Kidney (tissue), 14 donors: ENCODE data around the gene TRAF3. TPM values are rescaled to one million over a fixed set of nuclear protein-coding genes. Genes with fewer than 3 reads are reported as not detected.

Experiments
- DNase-seq, 5 donors: peaks; one replicate each; pipeline ENCODE4 v3.0.0-alpha.2; 2013 to 2020
- FAIRE-seq: peaks from 2 replicates; lab custom pipeline; 2012; peaks lifted over from hg19 to GRCh38; lab: Jason Lieb, UNC
- H3K27ac ChIP-seq, 2 donors: one replicate each; pipeline ENCODE4 v1.7.0; 2013; ENCODE audit warnings: low read depth in 2 of 2, low read length in 2 of 2, inconsistent platforms in 1 of 2
- H3K27me3 ChIP-seq: one replicate; pipeline ENCODE4 v1.7.1; 2013; ENCODE audit warnings: low read length, inconsistent platforms; ENCODE audit not compliant: control insufficient read depth, insufficient read depth
- H3K36me3 ChIP-seq, 3 donors: one replicate each; pipeline versions ENCODE4 v1.7.0 to v1.7.1; 2013; ENCODE audit warnings: low read length in 3 of 3, control low read depth in 1 of 3, inconsistent platforms in 1 of 3; ENCODE audit not compliant: insufficient read depth in 3 of 3, control insufficient read depth in 2 of 3
- H3K4me1 ChIP-seq, 3 donors: one replicate each; pipeline versions ENCODE4 v1.7.0 to v1.7.1; 2013; ENCODE audit warnings: low read length in 3 of 3, inconsistent platforms in 1 of 3, low read depth in 1 of 3; ENCODE audit not compliant: control insufficient read depth in 2 of 3, insufficient read depth in 2 of 3
- H3K4me3 ChIP-seq, 3 donors: one replicate each; pipeline versions ENCODE4 v1.7.0 to v1.8.1; 2013; ENCODE audit warnings: low read length in 3 of 3, control low read depth in 1 of 3, inconsistent platforms in 1 of 3
- H3K9ac ChIP-seq, 3 donors: one replicate each; pipeline versions ENCODE4 v1.7.0 to v1.7.1; 2013; ENCODE audit warnings: low read length in 3 of 3, control low read depth in 1 of 3, inconsistent platforms in 1 of 3
- H3K9me3 ChIP-seq, 3 donors: one replicate each; pipeline versions ENCODE4 v1.7.0 to v1.7.1; 2013; ENCODE audit warnings: low read length in 3 of 3, control low read depth in 1 of 3, inconsistent platforms in 1 of 3; ENCODE audit not compliant: control insufficient read depth in 2 of 3, insufficient read depth in 1 of 3
- intact Hi-C: fragments of 100-400 bp; cut with DNase I; formaldehyde crosslinking; loops from one replicate; pipeline ENCODE4 v1.11.1; 2022
- polyA plus RNA-seq: library from polyadenylated mRNA; stranded (reverse); fragments of 350-450 nt; fragmentation: Illumina TruSeq; extraction: RNeasy Lipid Tissue Mini Kit (QIAGEN cat#74804); gene quantifications from one replicate; pipeline ENCODE4 v1.2.3, GENCODE V29; 2014; ENCODE audit warnings: low read depth, low replicate concordance; ENCODE audit not compliant: insufficient read depth
- total RNA-seq: library from RNA; stranded (reverse); fragmentation: NEBNext Ultra II Directional; extraction: Animal tissue kit (Norgen Biotek cat#: 25700); gene quantifications from one replicate; pipeline ENCODE4 v1.2.1, GENCODE V29; 2021
- TF ChIP-seq, protein P1 (sequence below): IDR thresholded peaks from 3 replicates; pipeline ENCODE4 v1.5.1; 2012; ENCODE audit warnings: mild to moderate bottlenecking, moderate library complexity, borderline replicate concordance; ENCODE audit not compliant: insufficient read depth; ENCODE audit errors: extremely low read depth
- donor health status: control.
- donor health status: control.
- donor health status: control.
- donor health status: control.
- donor health status: control.
- donor health status: DM: yes; HTN: yes; CAD: no.
- donor health status: Normal renal cell carcinoma (clear cell type).

The TRAF3 gene
- total and polyA plus RNA-seq, 2 donors from 2014 or later, result 5.2 to 35.4 TPM

- FAIRE-seq (no peak), DNase-seq (peak; percentile 54 to 79 (median 65))
- Histone ChIP-seq H3K36me3 (no peaks in the 10 kb centered on the region), H3K4me1 (peaks cover 0 to 8% (median 0%) of the 10 kb centered on the region in 3 donors), H3K9me3 (no peaks in the 10 kb centered on the region), H3K9ac (no peak overlapping the region), H3K27me3 (peaks cover 2% of the 10 kb centered on the region), H3K27ac (no peak overlapping the region), H3K4me3 (no peak overlapping the region)
- intact Hi-C loops, result no loop called here
- TF ChIP-seq, protein P1, sequence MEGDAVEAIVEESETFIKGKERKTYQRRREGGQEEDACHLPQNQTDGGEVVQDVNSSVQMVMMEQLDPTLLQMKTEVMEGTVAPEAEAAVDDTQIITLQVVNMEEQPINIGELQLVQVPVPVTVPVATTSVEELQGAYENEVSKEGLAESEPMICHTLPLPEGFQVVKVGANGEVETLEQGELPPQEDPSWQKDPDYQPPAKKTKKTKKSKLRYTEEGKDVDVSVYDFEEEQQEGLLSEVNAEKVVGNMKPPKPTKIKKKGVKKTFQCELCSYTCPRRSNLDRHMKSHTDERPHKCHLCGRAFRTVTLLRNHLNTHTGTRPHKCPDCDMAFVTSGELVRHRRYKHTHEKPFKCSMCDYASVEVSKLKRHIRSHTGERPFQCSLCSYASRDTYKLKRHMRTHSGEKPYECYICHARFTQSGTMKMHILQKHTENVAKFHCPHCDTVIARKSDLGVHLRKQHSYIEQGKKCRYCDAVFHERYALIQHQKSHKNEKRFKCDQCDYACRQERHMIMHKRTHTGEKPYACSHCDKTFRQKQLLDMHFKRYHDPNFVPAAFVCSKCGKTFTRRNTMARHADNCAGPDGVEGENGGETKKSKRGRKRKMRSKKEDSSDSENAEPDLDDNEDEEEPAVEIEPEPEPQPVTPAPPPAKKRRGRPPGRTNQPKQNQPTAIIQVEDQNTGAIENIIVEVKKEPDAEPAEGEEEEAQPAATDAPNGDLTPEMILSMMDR, result peak; percentile 69
These were observed 140.4 kb downstream of the TRAF3 start for GRCh38 chr14:102917469-102918211.

DNA sequence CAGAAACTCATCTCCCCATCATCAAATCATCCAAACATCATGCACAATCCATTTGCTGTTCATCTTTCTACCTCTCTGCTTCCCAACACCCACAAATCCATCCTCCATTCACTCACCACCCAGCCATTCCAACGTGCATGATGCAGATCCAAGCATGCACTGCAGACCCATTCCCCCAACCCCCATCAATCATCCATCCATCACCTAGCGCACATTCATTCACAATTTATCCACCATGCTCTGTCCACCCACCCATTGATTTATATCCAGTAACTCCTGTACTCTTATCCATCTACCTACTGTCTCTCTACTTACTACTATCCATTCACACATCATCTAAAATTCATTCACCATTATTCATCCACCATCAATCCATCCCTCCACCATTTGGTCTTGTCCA, 141.2 kb downstream of the TRAF3 start:
- peaks cover 6% of the 10 kb centered on the region for H3K27me3 ChIP-seq
- peaks cover 0 to 9% (median 0%) of the 10 kb centered on the region in 3 donors for H3K4me1 ChIP-seq
- peak in 1 of 5 donors; percentile 28 for DNase-seq
- no peak overlapping the region for H3K9ac ChIP-seq
- TF ChIP-seq, protein P1, result no peak
- FAIRE-seq, result no peak
- H3K27ac ChIP-seq, result no peak overlapping the region
- no peaks in the 10 kb centered on the region for H3K9me3 ChIP-seq
- no peak overlapping the region for H3K4me3 ChIP-seq
- no peaks in the 10 kb centered on the region for H3K36me3 ChIP-seq
- intact Hi-C loops, result no loop called here

DNA sequence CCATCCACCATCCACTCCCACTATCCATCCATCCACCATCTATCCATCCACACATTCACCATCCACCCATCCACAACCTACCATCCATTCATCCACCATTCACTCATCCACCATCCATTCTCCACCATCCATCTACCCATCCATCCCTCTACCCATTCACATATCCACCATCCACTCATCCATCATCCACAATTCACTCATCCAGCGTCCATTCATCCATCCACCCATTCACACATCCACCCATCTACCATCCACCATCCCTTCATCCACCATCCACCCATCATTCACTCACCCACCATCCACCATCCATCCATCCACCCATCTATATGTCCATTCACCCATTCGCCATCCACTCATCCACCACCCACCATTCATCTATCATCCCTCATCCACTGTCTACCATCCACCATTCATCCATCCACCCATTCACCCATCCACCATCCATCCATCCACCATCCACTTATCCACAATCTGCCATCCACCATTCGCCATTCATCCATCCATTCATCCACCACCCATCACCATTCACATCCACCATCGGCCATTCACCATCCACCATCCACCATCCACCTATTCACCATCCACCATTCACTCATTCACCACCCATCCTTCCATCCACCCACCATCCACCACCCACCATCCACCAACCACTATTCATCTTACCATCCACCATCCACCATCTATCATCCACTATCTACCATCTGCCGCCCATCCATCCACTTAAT, 143.2 kb downstream of the TRAF3 start:
- Histone ChIP-seq H3K4me1 (peaks cover 0 to 9% (median 0%) of the 10 kb centered on the region in 3 donors), H3K4me3 (no peak overlapping the region), H3K9me3 (no peaks in the 10 kb centered on the region), H3K27me3 (peaks cover 17% of the 10 kb centered on the region), H3K27ac (no peak overlapping the region), H3K9ac (no peak overlapping the region), H3K36me3 (no peaks in the 10 kb centered on the region)
- intact Hi-C loops, result no loop called here
- peak in 1 of 5 donors; percentile 2 for DNase-seq
- no peak for FAIRE-seq
- TF ChIP-seq, protein P1, result no peak
